Left lung (tissue), 10 donors: Measurements from ENCODE around the gene CDK2AP2. TPM values are rescaled to one million over a fixed set of nuclear protein-coding genes. Genes with fewer than 3 reads are reported as not detected.

Source experiments
- ATAC-seq: fragments of 200-7000 bp; cut with Tn5 transposase; one replicate; pipeline ENCODE4 v1.9.1; 2020; ENCODE audit warnings: moderate library complexity
- DNase-seq, 4 donors: peaks; one replicate each; pipeline ENCODE4 v3.0.0-alpha.2; 2013 to 2020
- H3K27ac ChIP-seq, 2 donors: fragments of 200-600 bp; sonication (generic) in 1 of 2; one replicate each; pipeline versions ENCODE4 v1.5.0 to v1.8.0; 2020 to 2021
- H3K27me3 ChIP-seq, 2 donors: fragments of 200-600 bp; sonication (generic) in 1 of 2; one replicate each; pipeline versions ENCODE4 v1.5.0 to v1.8.0; 2020 to 2021
- H3K36me3 ChIP-seq, 2 donors: fragments of 200-600 bp; sonication (generic) in 1 of 2; one replicate each; pipeline versions ENCODE4 v1.5.0 to v1.8.0; 2020 to 2021
- H3K4me1 ChIP-seq, 2 donors: fragments of 200-600 bp; one replicate each; pipeline ENCODE4 v1.8.0; 2021
- H3K4me3 ChIP-seq, 2 donors: fragments of 200-600 bp; sonication (generic) in 1 of 2; one replicate each; pipeline versions ENCODE4 v1.5.0 to v1.8.0; 2020 to 2021; ENCODE audit warnings: mild to moderate bottlenecking in 1 of 2
- H3K9me3 ChIP-seq, 2 donors: fragments of 200-600 bp; sonication (generic) in 1 of 2; one replicate each; pipeline versions ENCODE4 v1.5.0 to v1.8.0; 2020 to 2021
- CTCF ChIP-seq, 2 donors: fragments of 200-600 bp; sonication (generic) in 1 of 2; IDR thresholded peaks; one replicate each; pipeline versions ENCODE4 v1.5.0 to v1.8.0; 2021; ENCODE audit warnings: antibody characterized with exemption in 2 of 2
- intact Hi-C, 2 donors: fragments of 100-400 bp; cut with DNase I; formaldehyde crosslinking; loops; one replicate each; pipeline versions ENCODE4 v1.11.2 to v1.14.2; 2022
- polyA plus RNA-seq, 6 donors: library from polyadenylated mRNA; unstranded; fragments of 120-200 nt; gene quantifications; one replicate each; pipeline ENCODE4 v1.2.1, GENCODE V29; 2013; ENCODE audit not compliant: insufficient read length in 6 of 6
- total RNA-seq, 2 donors: library from RNA; stranded (reverse); fragmentation: NEBNext Ultra II Directional; extraction: Animal tissue kit (Norgen Biotek cat#: 25700); gene quantifications; one replicate each; pipeline ENCODE4 v1.2.1, GENCODE V29; 2021
- donor health status: DM: no; HTN: yes; CAD: no.
- donor health status: DM: no; HTN: no; CAD: no.

Gene CDK2AP2
- total and polyA plus RNA-seq, 8 donors, result 25.8 to 92.8 (median 33.4) TPM

GRCh38 chr11:67542169-67542568 is 34.2 kb upstream of the CDK2AP2 start:
- Histone ChIP-seq H3K4me1 (no peaks in the 10 kb centered on the region), H3K4me3 (no peak overlapping the region), H3K9me3 (no peaks in the 10 kb centered on the region), H3K27me3 (no peaks in the 10 kb centered on the region), H3K27ac (no peak overlapping the region), H3K36me3 (no peaks in the 10 kb centered on the region)
- no peak for TF ChIP-seq CTCF (IDR thresholded peaks at IDR 0.05)
- DNase-seq, result no peak
- no peak for ATAC-seq
- intact Hi-C loops, result no loop called here

- intact Hi-C loops, result no loop called here
- TF ChIP-seq CTCF (IDR thresholded peaks at IDR 0.05), result no peak
- Histone ChIP-seq H3K27me3 (no peaks in the 10 kb centered on the region), H3K4me1 (no peaks in the 10 kb centered on the region), H3K9me3 (no peaks in the 10 kb centered on the region), H3K4me3 (no peak overlapping the region), H3K27ac (no peak overlapping the region), H3K36me3 (no peaks in the 10 kb centered on the region)
- DNase-seq, result no peak
- no peak for ATAC-seq
These were observed 33.2 kb upstream of the CDK2AP2 start for GRCh38 chr11:67541198-67541597.

GRCh38 chr11:67539550-67539949 is 31.6 kb upstream of the CDK2AP2 start:
- Histone ChIP-seq H3K9me3 (peaks cover 0 to 5% of the 10 kb centered on the region in 2 donors), H3K4me1 (no peaks in the 10 kb centered on the region), H3K27ac (no peak overlapping the region), H3K27me3 (no peaks in the 10 kb centered on the region), H3K4me3 (no peak overlapping the region), H3K36me3 (no peaks in the 10 kb centered on the region)
- no peak for ATAC-seq
- intact Hi-C loops, result no loop called here
- TF ChIP-seq CTCF (IDR thresholded peaks at IDR 0.05), result no peak
- DNase-seq, result no peak

GRCh38 chr11:67538823-67539505 is 31.0 kb upstream of the CDK2AP2 start:
- H3K9me3 ChIP-seq, result peaks cover 0 to 11% of the 10 kb centered on the region in 2 donors
- H3K4me1 ChIP-seq, result no peaks in the 10 kb centered on the region
- no peak overlapping the region for H3K4me3 ChIP-seq
- TF ChIP-seq CTCF (IDR thresholded peaks at IDR 0.05), result no peak
- no peaks in the 10 kb centered on the region for H3K27me3 ChIP-seq
- ATAC-seq (no peak), DNase-seq (no peak)
- no peaks in the 10 kb centered on the region for H3K36me3 ChIP-seq
- H3K27ac ChIP-seq, result no peak overlapping the region
- intact Hi-C loops, result no loop called here

DNA sequence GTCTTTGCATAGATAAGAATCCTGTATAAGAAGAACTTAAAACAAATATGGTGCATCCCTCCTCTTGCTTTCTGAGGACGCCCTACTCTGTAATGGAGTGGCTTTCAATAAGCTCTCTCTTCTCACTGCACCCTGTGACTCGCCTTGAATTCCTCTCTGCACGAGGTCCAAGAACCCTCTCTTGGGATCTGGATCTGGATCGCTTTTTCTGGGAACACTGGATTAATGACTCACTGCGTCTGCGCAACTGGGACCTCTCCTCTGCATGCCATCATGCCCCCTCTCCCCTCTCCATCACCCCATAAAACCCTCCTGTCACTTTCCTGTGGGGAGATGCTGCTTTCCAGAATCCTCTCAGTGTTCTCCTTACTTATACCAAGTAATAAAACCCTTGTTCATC is 30.3 kb upstream of the CDK2AP2 start:
- H3K4me3 ChIP-seq, result no peak overlapping the region
- ATAC-seq (no peak), DNase-seq (no peak)
- no peaks in the 10 kb centered on the region for H3K36me3 ChIP-seq
- no peak for TF ChIP-seq CTCF (IDR thresholded peaks at IDR 0.05)
- no peaks in the 10 kb centered on the region for H3K4me1 ChIP-seq
- intact Hi-C loops, result no loop called here
- no peak overlapping the region for H3K27ac ChIP-seq
- peaks cover 0 to 17% of the 10 kb centered on the region in 2 donors for H3K9me3 ChIP-seq
- H3K27me3 ChIP-seq, result no peaks in the 10 kb centered on the region
